GM19455 (cell line): ENCODE measurements around the gene CAPN12.
"Not testable (repeated sequence)": the region's sequence is repeated elsewhere in the genome, so short reads cannot be mapped to it uniquely, and the experiment has no call there.

Experiments used
- ATAC-seq: cut with Tn5 transposase; IDR thresholded peaks from one replicate; pipeline ENCODE4 v1.9.1; 2021; ENCODE audit not compliant: unreplicated experiment

Gene CAPN12

GRCh38 chr19:38770949-38771275, 26.6 kb upstream of the CAPN12 start:
- not testable (repeated sequence) for ATAC-seq

- not testable (repeated sequence) for ATAC-seq
These were observed 26.1 kb upstream of the CAPN12 start for GRCh38 chr19:38770228-38770948.

- no peak for ATAC-seq
These were observed 25.4 kb upstream of the CAPN12 start for GRCh38 chr19:38769635-38770211.

- ATAC-seq, result no peak
These were observed 22.2 kb upstream of the CAPN12 start for GRCh38 chr19:38766276-38767047.

GRCh38 chr19:38765214-38765613, 20.9 kb upstream of the CAPN12 start:
- ATAC-seq, result no peak

GRCh38 chr19:38763795-38764220, 19.5 kb upstream of the CAPN12 start:
- ATAC-seq, result no peak

GRCh38 chr19:38761884-38762389, 17.7 kb upstream of the CAPN12 start:
- ATAC-seq, result not testable (repeated sequence)

- not testable (repeated sequence) for ATAC-seq
These were observed 16.7 kb upstream of the CAPN12 start for GRCh38 chr19:38760805-38761517.

- no peak for ATAC-seq
These were observed 15.3 kb upstream of the CAPN12 start for GRCh38 chr19:38759590-38760003.

- ATAC-seq, result not testable (repeated sequence)
These were observed 9.9 kb upstream of the CAPN12 start for GRCh38 chr19:38754196-38754595.

GRCh38 chr19:38753783-38754182, 9.5 kb upstream of the CAPN12 start:
- ATAC-seq, result not testable (repeated sequence)

- ATAC-seq, result no peak
These were observed 1.0 kb upstream of the CAPN12 start for GRCh38 chr19:38745316-38745715.

GRCh38 chr19:38744874-38745273, 600 bp upstream of the CAPN12 start:
- no peak for ATAC-seq

GRCh38 chr19:38743394-38744297, 628 bp downstream of the CAPN12 start:
- no peak for ATAC-seq

GRCh38 chr19:38742906-38743305, 1.4 kb downstream of the CAPN12 start:
- no peak for ATAC-seq

- no peak for ATAC-seq
These were observed 2.0 kb downstream of the CAPN12 start for GRCh38 chr19:38742296-38742695.

- ATAC-seq, result no peak
These were observed 2.6 kb downstream of the CAPN12 start for GRCh38 chr19:38741670-38742069.

- no peak for ATAC-seq
These were observed 3.3 kb downstream of the CAPN12 start for GRCh38 chr19:38740932-38741331.

GRCh38 chr19:38740257-38740592, 4.0 kb downstream of the CAPN12 start:
- ATAC-seq, result no peak
